ENCODE measurements around the gene ACTN1.

ACTN1 gene

DNA sequence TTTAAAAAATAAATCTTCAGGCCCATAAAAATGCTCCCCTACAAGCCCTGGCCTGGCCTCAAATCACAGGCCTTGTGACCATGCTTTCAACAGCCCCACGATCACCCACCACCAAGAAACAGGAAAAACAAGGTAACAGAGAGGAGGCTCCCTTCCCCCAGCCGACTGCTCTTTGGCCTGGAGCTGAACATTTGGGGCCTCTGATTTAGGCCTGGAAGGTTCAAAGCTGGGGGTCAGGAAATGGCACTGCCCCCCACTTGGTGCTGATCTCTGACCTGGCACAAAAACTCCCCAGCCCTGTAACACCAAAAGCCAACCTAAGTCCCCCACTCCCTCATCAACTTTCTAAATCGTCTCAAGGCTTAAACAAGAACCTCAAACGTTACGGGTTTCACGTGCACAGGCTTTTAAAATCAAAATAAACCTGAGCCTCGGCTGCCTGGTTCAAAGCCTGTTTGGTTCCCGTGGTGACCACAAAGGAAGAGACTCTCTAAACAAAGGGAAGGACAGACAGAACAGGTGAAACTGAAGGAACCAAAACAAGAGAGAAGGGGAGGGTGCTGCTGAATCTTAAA, 9.0 kb downstream of the ACTN1 start:
- DNase-seq (ENCODE audit: low read depth in 3 of 3, low spot score in 1 of 3): no peak

DNA sequence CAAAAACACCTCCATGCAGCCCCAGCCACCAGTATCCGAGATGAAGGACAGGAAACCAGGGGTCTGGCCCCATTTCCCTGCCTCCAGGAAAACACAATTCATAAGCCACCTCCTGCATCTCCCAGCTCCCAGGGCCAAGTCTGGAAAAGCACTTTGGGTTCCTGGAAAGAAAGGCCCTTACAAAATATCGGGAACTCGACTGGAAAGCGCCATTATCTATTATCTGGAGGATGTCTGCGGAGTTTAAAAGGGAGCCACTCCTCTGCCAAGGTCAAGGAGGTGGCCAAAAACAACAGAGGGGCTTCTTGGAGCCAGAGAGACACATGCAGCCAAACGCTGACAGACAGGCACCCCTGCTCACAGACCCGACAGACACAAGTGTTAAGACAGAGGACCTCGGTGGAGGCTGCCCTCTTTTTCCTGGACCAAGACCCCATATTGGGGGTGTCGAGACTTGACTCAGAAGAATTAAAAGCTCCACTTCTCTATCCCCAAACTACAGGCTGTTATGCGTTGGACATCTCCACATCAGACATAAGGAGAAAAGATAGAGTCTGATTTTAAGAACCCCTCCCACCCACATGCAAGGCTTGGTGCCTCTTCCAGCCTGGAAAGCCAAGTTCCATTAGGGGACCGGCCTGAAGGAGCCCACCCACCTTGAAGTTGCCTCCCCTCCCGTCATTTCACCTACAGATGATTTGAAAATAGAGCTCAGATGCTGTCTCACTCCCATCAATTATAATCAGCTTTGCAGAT, 9.6 kb downstream of the ACTN1 start:
- DNase-seq (ENCODE audit: low read depth in 3 of 3, low spot score in 1 of 3): no peak

GRCh38 chr14:68968721-68969120, 10.4 kb downstream of the ACTN1 start:
- DNase-seq (ENCODE audit: low read depth in 3 of 3, low spot score in 1 of 3): no peak

GRCh38 chr14:68968051-68968450, 11.1 kb downstream of the ACTN1 start:
- DNase-seq (ENCODE audit: low read depth in 3 of 3, low spot score in 1 of 3): peak in 2 of 3 donors; percentile 27 to 48

DNA sequence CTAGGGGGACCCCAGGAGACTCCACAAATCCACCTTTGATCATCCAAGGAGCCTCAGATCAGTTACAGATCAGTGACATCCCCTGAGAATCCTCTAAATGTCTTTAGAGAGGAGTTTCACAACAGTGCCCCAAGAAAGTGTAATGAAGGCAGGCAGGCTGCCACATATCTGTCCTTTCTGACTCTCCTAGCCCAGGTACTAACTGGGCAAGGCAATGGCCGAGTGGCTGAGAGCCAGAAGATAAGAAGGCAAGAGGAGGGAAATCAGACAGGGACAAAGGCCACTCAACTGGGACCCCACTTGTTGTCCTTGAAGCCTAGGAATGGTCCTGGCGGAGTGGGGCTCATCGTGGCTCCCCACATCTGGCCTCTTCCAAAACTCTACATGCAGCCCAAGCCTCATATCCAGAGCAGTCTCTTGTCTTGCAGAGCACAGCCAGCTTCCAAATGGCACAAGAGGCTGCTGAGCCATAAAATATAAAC, 11.6 kb downstream of the ACTN1 start:
- no peak for DNase-seq (ENCODE audit: low read depth in 3 of 3, low spot score in 1 of 3)

GRCh38 chr14:68966872-68967301, 12.2 kb downstream of the ACTN1 start:
- no peak for DNase-seq (ENCODE audit: low read depth in 3 of 3, low spot score in 1 of 3)

- DNase-seq (ENCODE audit: low read depth in 3 of 3, low spot score in 1 of 3): no peak
Observed at GRCh38 chr14:68965261-68965761, 13.8 kb downstream of the ACTN1 start.

DNA sequence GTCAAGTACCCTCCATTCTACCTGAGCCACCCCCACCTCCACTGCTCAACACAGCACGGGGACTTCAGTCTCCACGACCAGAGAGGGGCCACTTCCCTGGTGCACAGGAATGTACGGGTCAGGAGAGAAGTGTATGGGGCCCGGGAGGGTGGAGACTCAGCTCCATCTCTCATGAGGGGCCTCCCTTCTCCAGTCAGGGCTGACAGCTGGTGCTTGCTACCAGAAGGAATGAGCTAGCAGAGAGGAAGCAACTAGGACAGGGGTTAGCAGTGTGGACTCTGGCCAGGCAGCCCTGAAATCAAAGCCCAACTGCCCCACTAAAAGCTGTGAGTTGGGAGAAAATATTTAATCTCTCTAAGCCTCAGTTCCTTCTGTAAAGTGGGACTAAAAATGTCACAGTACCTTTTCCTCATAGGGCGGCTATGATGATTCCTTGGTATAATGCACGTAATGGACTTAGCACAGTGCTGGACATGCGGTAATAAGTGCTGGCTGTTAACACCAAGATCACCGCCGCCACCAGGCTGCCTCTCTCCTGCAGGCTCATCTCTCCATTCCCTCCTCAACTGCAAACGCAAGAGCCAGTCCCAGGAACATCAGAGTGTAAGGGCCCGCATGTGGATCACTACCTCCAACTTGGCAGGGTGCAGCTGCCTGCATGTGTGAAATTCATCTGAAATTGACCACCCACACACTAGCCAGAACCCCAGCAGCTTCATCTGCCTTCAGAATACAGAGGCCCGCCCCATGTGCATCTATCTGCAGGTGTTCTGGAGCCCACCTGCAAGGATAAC, 14.6 kb downstream of the ACTN1 start:
- DNase-seq (ENCODE audit: low read depth in 3 of 3, low spot score in 1 of 3): no peak

DNA sequence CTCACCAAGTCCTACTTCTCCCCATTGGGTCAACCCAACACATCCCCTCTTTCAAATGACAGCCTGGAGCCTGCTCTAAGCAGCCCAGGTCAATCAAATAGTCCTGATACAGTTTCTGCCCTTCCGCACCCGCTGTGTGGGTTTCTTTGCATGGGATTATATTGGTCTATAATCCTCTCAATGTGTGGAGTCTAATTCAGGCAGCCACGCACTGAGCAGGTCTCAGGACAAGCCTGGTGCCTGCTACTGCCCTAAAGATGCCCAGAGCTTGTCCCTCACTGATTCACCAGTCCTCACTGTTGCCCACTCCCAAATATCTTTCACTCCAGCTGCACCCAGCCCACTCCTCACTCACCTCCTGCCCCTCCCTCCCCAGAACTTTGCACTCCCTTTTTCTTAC, 16.4 kb downstream of the ACTN1 start:
- no peak for DNase-seq (ENCODE audit: low read depth in 3 of 3, low spot score in 1 of 3)

GRCh38 chr14:68961781-68962584, 17.1 kb downstream of the ACTN1 start:
- DNase-seq (ENCODE audit: low read depth in 3 of 3, low spot score in 1 of 3): no peak

GRCh38 chr14:68961361-68961760, 17.7 kb downstream of the ACTN1 start:
- no peak for DNase-seq (ENCODE audit: low read depth in 3 of 3, low spot score in 1 of 3)

DNA sequence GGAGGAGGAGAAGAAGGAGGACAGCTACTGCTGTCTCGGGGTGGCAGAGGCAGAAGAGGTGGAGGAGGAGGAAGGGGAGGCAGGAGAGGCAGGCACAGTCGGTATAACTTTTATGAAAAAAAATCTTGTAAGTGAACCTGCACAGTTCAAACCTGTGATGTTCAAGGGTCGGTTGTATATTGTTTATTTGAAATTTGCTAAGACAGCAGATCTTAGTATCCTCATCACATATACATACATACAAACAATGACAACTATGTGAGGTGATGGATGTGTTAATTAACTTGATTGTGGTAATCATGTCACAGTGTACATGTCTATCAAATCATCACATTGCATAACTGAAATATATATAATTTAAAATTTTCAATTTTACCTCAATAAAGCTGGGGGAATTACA, 19.0 kb downstream of the ACTN1 start:
- no peak for DNase-seq (ENCODE audit: low read depth in 3 of 3, low spot score in 1 of 3)

GRCh38 chr14:68959035-68959434, 20.1 kb downstream of the ACTN1 start:
- no peak for DNase-seq (ENCODE audit: low read depth in 3 of 3, low spot score in 1 of 3)

DNA sequence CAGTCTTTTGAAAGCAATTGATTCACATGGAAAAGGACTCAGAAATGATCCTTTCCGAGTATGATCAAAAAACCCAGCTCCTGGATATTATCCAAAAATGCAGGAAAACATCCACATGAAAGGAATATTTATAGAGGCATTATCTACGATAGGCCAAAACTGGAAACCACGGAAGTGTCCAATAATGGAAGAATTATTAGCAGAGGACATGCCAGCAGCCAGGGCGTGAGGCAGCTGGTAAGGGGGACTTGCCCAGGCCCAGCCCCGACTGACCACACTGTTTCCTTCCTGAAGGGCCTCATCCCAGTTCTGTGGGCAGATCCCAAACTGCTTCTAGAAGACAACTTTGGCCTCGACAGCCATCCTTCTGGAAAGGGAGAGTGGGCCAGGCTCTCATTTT, 20.5 kb downstream of the ACTN1 start:
- no peak for DNase-seq (ENCODE audit: low read depth in 3 of 3, low spot score in 1 of 3)

- no peak for DNase-seq (ENCODE audit: low read depth in 3 of 3, low spot score in 1 of 3)
Observed at GRCh38 chr14:68957775-68958174, 21.3 kb downstream of the ACTN1 start.

DNA sequence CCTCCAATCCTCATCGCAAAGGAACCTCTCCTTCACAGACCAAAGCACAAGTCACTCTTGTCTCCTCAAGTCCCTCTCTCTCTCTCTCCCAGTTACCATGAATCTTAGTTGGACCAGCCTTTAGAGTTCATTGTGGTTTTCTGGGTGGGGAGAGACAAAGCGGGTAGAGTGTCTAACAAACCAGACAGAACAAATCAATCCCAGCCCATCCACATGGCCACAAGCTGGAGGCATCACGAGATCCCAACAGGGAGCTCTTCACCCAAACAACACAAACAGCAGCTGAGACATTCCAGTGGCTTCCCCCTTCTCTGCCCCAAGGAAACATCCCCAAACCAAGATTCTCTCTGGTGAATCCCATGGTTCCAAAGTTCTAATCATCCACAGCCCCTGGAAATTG, 22.4 kb downstream of the ACTN1 start:
- no peak for DNase-seq (ENCODE audit: low read depth in 3 of 3, low spot score in 1 of 3)

DNA sequence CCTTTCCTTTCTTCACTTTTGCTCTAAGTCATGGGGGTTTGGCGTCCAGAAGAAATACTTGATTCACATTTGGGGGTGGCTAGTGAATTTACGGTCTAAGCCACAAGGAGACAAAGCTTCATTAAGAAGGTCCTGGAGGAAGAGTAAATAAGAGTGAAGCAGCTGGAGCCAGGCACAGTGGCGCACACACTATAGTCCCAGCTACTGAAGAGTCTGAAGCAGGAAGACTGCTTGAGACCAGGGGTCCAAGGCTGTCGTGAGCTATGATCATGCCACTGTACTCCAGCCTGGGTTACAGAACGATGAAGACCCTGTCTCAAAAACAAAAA, 23.3 kb downstream of the ACTN1 start:
- DNase-seq (ENCODE audit: low read depth in 3 of 3, low spot score in 1 of 3): no peak

- DNase-seq (ENCODE audit: low read depth in 3 of 3, low spot score in 1 of 3): no peak
Observed at GRCh38 chr14:68955164-68955850, 23.8 kb downstream of the ACTN1 start.

GRCh38 chr14:68953196-68953555, 25.9 kb downstream of the ACTN1 start:
- DNase-seq (ENCODE audit: low read depth in 3 of 3, low spot score in 1 of 3): no peak

- DNase-seq (ENCODE audit: low read depth in 3 of 3, low spot score in 1 of 3): no peak
Observed at GRCh38 chr14:68952531-68953195, 26.4 kb downstream of the ACTN1 start.
